GM12878 (cell line): ENCODE data around the gene ASPM.

Experiments used
- CEBPB ChIP-seq, 2 experiments: fragments of 150-350 bp in 1 of 2; IDR thresholded peaks; 2 replicates each; pipeline ENCODE4 v1.6.1; 2012 to 2014; ENCODE audit warnings: low read depth in 2 of 2, low read length in 2 of 2, borderline replicate concordance in 1 of 2, inconsistent platforms in 1 of 2
- CTCF ChIP-seq, 3 experiments: IDR thresholded peaks in 2 of 3; conservative IDR thresholded peaks in 1 of 3; 2 replicates each; pipeline ENCODE4 v1.5.1; 2011; ENCODE audit warnings: low read depth in 3 of 3, low read length in 3 of 3, mild to moderate bottlenecking in 3 of 3, control low read depth in 2 of 3, moderate library complexity in 2 of 3, inconsistent platforms in 1 of 3, mixed read lengths in 1 of 3; ENCODE audit not compliant: control insufficient read depth in 2 of 3, insufficient read depth in 1 of 3; ENCODE audit errors: extremely low read depth in 1 of 3
- EZH2 ChIP-seq: IDR thresholded peaks from 2 replicates; pipeline ENCODE4 v1.6.1; 2012; ENCODE audit warnings: low read depth, mild to moderate bottlenecking, control low read depth, inconsistent platforms, low read length, borderline replicate concordance; ENCODE audit not compliant: control insufficient read depth
- GABPA ChIP-seq: IDR thresholded peaks from 2 replicates; pipeline ENCODE4 v1.6.1; 2014; ENCODE audit warnings: antibody characterized with exemption, low read depth, mild to moderate bottlenecking, inconsistent platforms
- POLR2A ChIP-seq: IDR thresholded peaks from 2 replicates; pipeline ENCODE4 v1.6.1; 2011; ENCODE audit warnings: low read depth, mild to moderate bottlenecking, low read length
- SPI1 ChIP-seq: IDR thresholded peaks from 2 replicates; pipeline ENCODE4 v1.6.1; 2011; ENCODE audit warnings: low read depth, mild to moderate bottlenecking, low read length, moderate library complexity, borderline replicate concordance; ENCODE audit not compliant: insufficient read depth
- SRF ChIP-seq, 2 experiments: IDR thresholded peaks; 2 replicates each; pipeline ENCODE4 v1.6.1; 2011; ENCODE audit warnings: low read depth in 2 of 2, low read length in 2 of 2, mild to moderate bottlenecking in 1 of 2, moderate library complexity in 1 of 2
- SUZ12 ChIP-seq: fragments of 200-600 bp; sonication (generic); IDR thresholded peaks from one replicate; pipeline ENCODE4 v1.6.1; 2018; ENCODE audit warnings: antibody characterized with exemption, mild to moderate bottlenecking; ENCODE audit not compliant: unreplicated experiment
- ZNF207 ChIP-seq: fragments of 450-650 bp; IDR thresholded peaks from 2 replicates; pipeline ENCODE4 v1.6.1; 2014; ENCODE audit warnings: antibody characterized with exemption, mild to moderate bottlenecking, borderline replicate concordance
- ZZZ3 ChIP-seq: IDR thresholded peaks from 2 replicates; pipeline ENCODE4 v1.6.1; 2011; ENCODE audit warnings: low read depth; ENCODE audit not compliant: control insufficient read depth, insufficient read length

DNA sequence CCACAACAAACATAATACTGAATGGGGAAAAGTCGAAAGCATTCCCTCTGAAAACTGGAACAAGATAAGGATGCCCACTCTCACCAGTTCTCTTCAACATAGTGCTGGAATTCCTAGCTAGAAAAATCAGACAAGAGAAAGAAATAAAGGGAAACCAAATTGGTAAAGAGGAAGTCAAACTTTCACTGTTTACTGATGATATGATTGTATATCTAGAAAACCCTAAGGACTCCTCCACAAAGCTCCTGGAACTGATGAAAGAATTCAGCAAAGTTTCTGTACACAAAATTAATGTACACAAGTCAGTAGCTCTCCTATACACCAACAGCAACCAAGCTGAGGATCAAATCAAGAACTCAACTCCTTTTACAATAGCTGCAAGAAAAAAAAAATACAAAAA is 72.5 kb downstream of the ASPM start:
- TF ChIP-seq ZZZ3 (no peak), SRF (IDR thresholded peaks at IDR 0.05; ENCODE audit: low read depth in 2 of 2, low read length in 2 of 2) (no peak), CEBPB (IDR thresholded peaks at IDR 0.05; ENCODE audit: borderline replicate concordance in 1 of 2, low read depth in 2 of 2, low read length in 2 of 2) (no peak), GABPA (no peak), EZH2 (no peak), POLR2A (no peak), SUZ12 (no peak), ZNF207 (no peak), CTCF (IDR thresholded peaks at IDR 0.05 in 2 of 3, conservative IDR thresholded peaks at IDR 0.05 in 1 of 3; ENCODE audit: control insufficient read depth in 2 of 3, extremely low read depth in 1 of 3, insufficient read depth in 1 of 3, low read depth in 3 of 3, low read length in 3 of 3) (no peak), SPI1 (no peak)
